ENCODE data around the gene CEP164. TPM values are rescaled to one million over a fixed set of nuclear protein-coding genes. Genes with fewer than 3 reads are reported as not detected.

CEP164 gene
- total RNA-seq, 1 donor from 2014 or later, result 21.6 TPM

- H3K36me3 ChIP-seq, result peaks cover 0 to 17% of the 10 kb centered on the region in 2 donors
- H3K27me3 ChIP-seq, result no peaks in the 10 kb centered on the region
- no peaks in the 10 kb centered on the region for H3K9me3 ChIP-seq
- H3K4me3 ChIP-seq, result no peak overlapping the region
- TF ChIP-seq CTCF (IDR thresholded peaks at IDR 0.05) (no peak), POLR2AphosphoS5 (IDR thresholded peaks at IDR 0.05; ENCODE audit: insufficient read depth in 1 of 2, low read depth in 1 of 2) (no peak), POLR2A (IDR thresholded peaks at IDR 0.05) (no peak)
- H3K27ac ChIP-seq, result no peak overlapping the region
- no peak for DNase-seq (ENCODE audit: extremely low spot score in 2 of 2)
- intact Hi-C loops (cut with DNase I), result no loop called here
- no peaks in the 10 kb centered on the region for H3K4me1 ChIP-seq
Measured at GRCh38 chr11:117412653-117413275, 85.1 kb downstream of the CEP164 start.

- no peak for DNase-seq (ENCODE audit: extremely low spot score in 2 of 2)
- Histone ChIP-seq H3K4me1 (no peaks in the 10 kb centered on the region), H3K36me3 (peaks cover 0 to 9% of the 10 kb centered on the region in 2 donors), H3K27ac (no peak overlapping the region), H3K9me3 (no peaks in the 10 kb centered on the region), H3K27me3 (no peaks in the 10 kb centered on the region), H3K4me3 (no peak overlapping the region)
- intact Hi-C loops (cut with DNase I), result no loop called here
- TF ChIP-seq POLR2A (IDR thresholded peaks at IDR 0.05) (no peak), POLR2AphosphoS5 (IDR thresholded peaks at IDR 0.05; ENCODE audit: insufficient read depth in 1 of 2, low read depth in 1 of 2) (no peak), CTCF (IDR thresholded peaks at IDR 0.05) (no peak)
Measured at GRCh38 chr11:117413616-117414015, 86.0 kb downstream of the CEP164 start.

DNA sequence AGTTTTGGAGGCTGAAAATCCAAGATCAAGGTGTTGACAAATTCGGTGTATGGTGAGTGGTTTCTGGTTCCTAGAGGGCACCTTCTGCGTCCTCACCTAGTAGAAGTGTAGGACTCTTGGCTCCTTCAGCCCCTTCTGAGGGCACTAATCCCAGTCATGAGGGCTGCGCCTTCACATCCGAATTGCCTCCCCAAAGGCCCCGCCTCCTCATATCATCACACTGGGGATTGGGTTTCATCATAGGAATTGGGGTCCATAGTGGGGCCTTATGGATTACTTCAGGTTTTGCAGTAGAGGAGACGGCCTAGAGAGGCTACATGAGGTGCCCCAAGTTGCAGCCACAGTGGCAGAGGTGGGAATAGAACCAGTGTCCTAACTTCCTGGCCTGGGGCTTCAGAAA is 87.1 kb downstream of the CEP164 start:
- H3K36me3 ChIP-seq, result no peaks in the 10 kb centered on the region
- H3K27ac ChIP-seq, result no peak overlapping the region
- no peak overlapping the region for H3K4me3 ChIP-seq
- no peaks in the 10 kb centered on the region for H3K9me3 ChIP-seq
- TF ChIP-seq POLR2A (IDR thresholded peaks at IDR 0.05) (no peak), POLR2AphosphoS5 (IDR thresholded peaks at IDR 0.05; ENCODE audit: insufficient read depth in 1 of 2, low read depth in 1 of 2) (no peak), CTCF (IDR thresholded peaks at IDR 0.05) (no peak)
- intact Hi-C loops (cut with DNase I), result no loop called here
- DNase-seq (ENCODE audit: extremely low spot score in 2 of 2), result no peak
- no peaks in the 10 kb centered on the region for H3K4me1 ChIP-seq
- H3K27me3 ChIP-seq, result no peaks in the 10 kb centered on the region

GRCh38 chr11:117415358-117415896 is 87.8 kb downstream of the CEP164 start:
- H3K4me3 ChIP-seq, result no peak overlapping the region
- no peaks in the 10 kb centered on the region for H3K36me3 ChIP-seq
- no peaks in the 10 kb centered on the region for H3K27me3 ChIP-seq
- no peak for TF ChIP-seq POLR2A (IDR thresholded peaks at IDR 0.05)
- TF ChIP-seq CTCF (IDR thresholded peaks at IDR 0.05), result no peak
- TF ChIP-seq POLR2AphosphoS5 (IDR thresholded peaks at IDR 0.05; ENCODE audit: insufficient read depth in 1 of 2, low read depth in 1 of 2), result no peak
- DNase-seq (ENCODE audit: extremely low spot score in 2 of 2), result no peak
- no peak overlapping the region for H3K27ac ChIP-seq
- intact Hi-C loops (cut with DNase I), result no loop called here
- no peaks in the 10 kb centered on the region for H3K9me3 ChIP-seq
- no peaks in the 10 kb centered on the region for H3K4me1 ChIP-seq

DNA sequence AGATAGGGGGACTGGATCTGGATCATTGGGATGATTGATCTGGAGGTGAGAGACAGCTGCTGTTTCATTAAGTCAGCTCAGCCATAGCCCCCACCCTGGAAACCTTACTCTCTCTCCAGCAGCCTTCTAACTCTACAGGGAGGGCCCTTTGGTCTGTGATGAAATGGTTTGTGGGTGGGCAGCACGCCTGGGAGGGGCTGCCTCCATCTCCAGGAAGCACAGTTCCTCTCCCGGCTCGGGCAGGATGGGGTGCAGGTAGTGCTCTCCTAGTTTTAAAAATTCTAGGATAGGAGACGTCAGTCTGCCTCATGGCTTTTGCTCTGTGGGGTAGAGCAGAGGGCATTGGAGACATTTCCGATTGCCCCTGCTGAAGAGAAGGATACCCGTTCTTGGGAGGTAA is 89.7 kb downstream of the CEP164 start:
- H3K36me3 ChIP-seq, result no peaks in the 10 kb centered on the region
- no peaks in the 10 kb centered on the region for H3K4me1 ChIP-seq
- no peak for TF ChIP-seq POLR2A (IDR thresholded peaks at IDR 0.05)
- no peak for TF ChIP-seq POLR2AphosphoS5 (IDR thresholded peaks at IDR 0.05; ENCODE audit: insufficient read depth in 1 of 2, low read depth in 1 of 2)
- H3K9me3 ChIP-seq, result no peaks in the 10 kb centered on the region
- no peak overlapping the region for H3K27ac ChIP-seq
- no peak for DNase-seq (ENCODE audit: extremely low spot score in 2 of 2)
- intact Hi-C loops (cut with DNase I), result no loop called here
- H3K4me3 ChIP-seq, result no peak overlapping the region
- no peaks in the 10 kb centered on the region for H3K27me3 ChIP-seq

Data from vagina (tissue), 2 donors.